GM21381 (cell line): ENCODE data around the gene TBC1D23.
"Not testable (repeated sequence)": the region's sequence is repeated elsewhere in the genome, so short reads cannot be mapped to it uniquely, and the experiment has no call there.

Experiments
- ATAC-seq: cut with Tn5 transposase; IDR thresholded peaks from one replicate; pipeline ENCODE4 v1.9.1; 2021; ENCODE audit warnings: mild to moderate bottlenecking, moderate library complexity; ENCODE audit not compliant: unreplicated experiment

Gene TBC1D23

GRCh38 chr3:100339786-100340185, 79.0 kb downstream of the TBC1D23 start:
- no peak for ATAC-seq

DNA sequence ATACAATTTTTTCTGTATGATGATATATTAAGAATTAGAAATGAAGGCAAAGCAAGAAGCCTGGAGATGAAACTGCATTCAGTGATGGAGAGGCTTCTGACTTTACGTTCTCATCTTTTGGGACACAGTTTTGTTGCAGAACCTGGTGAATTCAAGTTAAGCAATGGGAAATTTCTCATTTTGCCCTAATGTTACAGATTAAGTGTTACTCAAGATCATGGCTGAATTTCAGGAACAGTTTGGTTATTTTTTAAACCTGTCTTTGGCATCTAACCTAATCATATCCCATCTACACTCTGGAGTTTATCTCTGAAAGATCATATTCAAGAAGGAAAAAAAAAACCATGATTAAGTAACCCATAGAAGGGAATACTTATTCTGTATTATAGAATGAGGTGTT, 79.7 kb downstream of the TBC1D23 start:
- ATAC-seq: no peak

DNA sequence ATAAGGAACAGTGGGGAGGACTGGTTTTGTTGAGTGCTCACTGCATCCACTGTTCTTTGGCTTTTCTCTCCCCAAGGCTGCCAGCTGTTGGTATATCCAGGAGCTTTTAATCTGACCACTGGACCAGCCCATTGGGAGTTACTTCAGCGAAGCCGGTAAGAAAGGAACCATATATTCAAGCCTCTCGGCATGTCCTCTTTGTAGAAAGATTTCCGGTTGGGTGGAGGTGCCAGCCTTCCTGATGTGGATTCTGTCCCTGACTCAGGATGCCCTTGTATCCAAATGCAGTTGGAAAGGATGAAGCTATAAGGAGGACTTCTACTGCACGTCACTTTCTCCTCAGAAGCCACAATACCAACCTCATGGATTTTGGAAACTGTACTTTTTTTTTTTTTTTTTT, 87.9 kb downstream of the TBC1D23 start:
- no peak for ATAC-seq

- ATAC-seq: not testable (repeated sequence)
Measured at GRCh38 chr3:100351770-100352169, 91.0 kb downstream of the TBC1D23 start.

DNA sequence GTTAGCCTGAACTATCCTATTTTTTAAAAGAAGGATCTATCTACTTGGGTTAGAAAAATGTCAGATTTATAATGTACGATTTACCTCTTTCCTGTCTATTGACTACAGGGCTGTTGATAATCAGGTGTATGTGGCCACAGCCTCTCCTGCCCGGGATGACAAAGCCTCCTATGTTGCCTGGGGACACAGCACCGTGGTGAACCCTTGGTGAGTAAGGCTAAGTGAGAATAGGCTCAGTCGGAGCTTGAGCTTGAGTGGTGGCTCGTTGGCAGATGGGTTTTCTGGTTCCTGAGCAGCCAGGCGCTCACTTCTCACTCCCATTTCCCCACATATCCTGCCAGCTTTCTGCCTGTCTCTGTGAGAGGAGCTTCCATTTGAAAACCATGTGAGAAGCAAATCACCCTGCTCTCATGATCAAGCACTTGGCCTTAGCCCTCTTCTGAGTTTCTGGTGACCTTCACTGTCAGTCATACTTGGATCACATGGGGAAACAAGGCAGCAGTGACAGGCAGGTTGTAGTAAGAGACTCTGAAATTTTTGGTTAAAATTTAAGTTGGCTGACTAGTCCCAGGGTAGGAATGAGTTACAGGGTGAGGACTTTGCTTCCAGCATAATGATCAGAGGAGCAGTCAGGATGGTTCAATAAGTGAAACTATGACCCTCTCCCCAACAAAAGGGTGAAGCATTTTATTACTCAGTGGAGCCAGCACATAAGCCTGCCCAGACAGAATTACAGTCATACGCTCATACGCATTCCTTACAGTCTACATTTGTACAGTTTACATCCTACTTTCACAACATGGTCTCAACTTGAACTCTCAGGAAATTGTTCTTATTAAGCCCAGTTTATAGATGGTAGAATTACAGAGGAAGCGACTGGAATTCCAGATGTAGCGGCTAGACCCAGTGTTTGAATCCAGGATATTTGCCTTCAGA, 91.8 kb downstream of the TBC1D23 start:
- ATAC-seq: no peak

DNA sequence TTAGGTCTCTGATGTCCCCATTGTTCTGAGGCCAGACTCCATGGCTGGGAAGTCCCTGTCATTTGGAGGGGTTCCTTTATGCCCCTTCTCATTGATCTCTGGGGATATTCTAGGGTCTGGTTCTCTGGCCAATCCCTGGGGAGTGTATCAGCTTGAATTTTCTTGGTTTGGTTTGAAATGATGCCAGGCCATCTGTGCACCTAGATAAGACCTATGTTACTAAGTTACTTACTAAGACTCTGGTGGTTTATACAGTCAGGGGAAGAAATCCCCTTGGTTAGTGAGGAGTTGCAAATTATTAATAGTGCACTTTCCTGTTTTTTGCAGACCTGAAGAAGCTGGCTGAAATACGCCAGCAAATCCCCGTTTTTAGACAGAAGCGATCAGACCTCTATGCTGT, 94.1 kb downstream of the TBC1D23 start:
- ATAC-seq: no peak

DNA sequence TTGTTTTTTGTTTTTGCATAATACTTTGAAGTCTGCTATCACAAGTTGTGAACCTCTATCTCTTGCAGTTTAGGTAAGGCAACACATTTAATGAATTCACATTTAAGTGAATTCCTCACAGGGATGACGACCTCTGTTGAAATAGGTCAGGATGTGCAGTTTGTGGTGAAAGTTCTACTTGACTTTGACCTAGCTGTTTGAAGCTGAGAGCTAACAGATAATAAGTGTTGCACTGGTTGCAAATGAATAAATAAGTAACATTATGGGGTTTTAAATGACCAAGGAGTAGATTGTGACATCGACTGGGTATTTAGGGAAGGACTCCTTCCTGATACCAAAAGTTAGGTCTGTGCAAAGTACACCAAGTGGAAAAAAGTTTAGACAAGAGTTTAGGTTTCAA, 97.6 kb downstream of the TBC1D23 start:
- ATAC-seq: no peak

- no peak for ATAC-seq
Measured at GRCh38 chr3:100359035-100359434, 98.2 kb downstream of the TBC1D23 start.

- ATAC-seq: no peak
Measured at GRCh38 chr3:100360757-100361496, 100.1 kb downstream of the TBC1D23 start.

GRCh38 chr3:100361897-100362296, 101.1 kb downstream of the TBC1D23 start:
- ATAC-seq: no peak

DNA sequence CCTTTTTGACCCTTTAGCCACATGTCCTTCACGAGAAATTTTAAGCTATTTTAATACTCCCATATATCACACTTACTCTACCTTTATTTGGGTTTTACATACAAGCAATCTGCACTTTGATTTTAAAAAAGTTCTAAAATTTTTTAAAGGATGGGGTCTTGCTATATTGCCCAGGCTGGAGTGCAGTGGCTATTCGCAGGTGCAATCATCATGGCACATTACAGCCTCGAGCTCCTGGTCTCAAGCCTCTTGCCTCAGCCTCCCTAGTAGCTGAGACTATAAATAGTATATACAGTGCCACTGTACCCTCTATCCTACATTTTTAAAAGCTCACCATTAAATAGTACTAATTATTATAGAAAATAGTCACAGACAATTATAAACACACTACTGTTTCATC, 103.6 kb downstream of the TBC1D23 start:
- no peak for ATAC-seq

DNA sequence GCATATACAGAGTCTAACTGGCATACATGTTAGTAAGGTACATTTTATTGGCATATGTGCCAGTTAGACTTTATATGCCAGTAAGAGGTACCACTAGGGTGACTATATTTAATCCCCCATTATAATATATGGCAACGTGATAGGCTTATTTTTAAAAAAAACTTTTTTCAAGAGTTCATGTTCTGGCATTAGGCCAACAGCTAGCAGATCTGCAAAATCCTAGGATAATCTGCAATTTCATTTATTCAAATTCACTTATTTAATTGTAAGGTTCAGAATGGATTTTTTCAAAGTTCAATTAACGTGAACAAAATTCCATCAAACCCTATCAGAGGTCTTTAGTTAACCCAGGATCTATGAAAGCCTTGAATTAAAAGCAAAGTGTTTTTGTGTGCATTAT, 105.6 kb downstream of the TBC1D23 start:
- ATAC-seq: no peak

GRCh38 chr3:100368441-100368840, 107.6 kb downstream of the TBC1D23 start:
- ATAC-seq: no peak

DNA sequence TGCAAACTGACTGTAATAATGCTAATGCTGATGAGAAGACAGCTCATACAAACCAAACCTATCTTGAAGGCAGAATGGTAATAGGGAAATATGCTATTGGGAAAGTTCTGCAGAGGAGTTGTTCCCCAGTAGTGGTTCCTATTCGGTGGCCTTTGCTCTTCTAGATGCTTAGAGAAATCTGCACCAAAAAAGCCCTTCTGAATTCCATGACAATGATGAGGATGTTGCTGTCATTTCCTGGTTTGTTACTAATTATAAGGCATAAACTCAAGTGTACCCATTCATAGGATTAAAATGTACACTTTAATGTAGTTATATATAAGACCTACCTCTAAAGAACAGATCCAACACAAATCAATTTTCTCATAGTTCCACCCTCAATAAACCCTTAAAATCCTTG, 110.0 kb downstream of the TBC1D23 start:
- ATAC-seq: no peak

- no peak for ATAC-seq
Measured at GRCh38 chr3:100374521-100374920, 113.7 kb downstream of the TBC1D23 start.
